ENCODE data around the gene KCNJ9.
"Not testable (repeated sequence)": the region's sequence is repeated elsewhere in the genome, so short reads cannot be mapped to it uniquely, and the experiment has no call there.

The KCNJ9 gene

GRCh38 chr1:160117709-160118183 lies 36.4 kb downstream of the KCNJ9 start:
- H3K4me1 Mint-ChIP-seq (ENCODE audit: low read depth), result no peaks in the 10 kb centered on the region
- H3K9me3 Mint-ChIP-seq (ENCODE audit: low read depth), result no peaks in the 10 kb centered on the region
- peaks cover 6% of the 10 kb centered on the region for H3K27me3 Mint-ChIP-seq
- no peaks in the 10 kb centered on the region for H3K36me3 Mint-ChIP-seq
- H3K4me3 Mint-ChIP-seq, result no peak overlapping the region
- no peak overlapping the region for H3K27ac Mint-ChIP-seq

- no peaks in the 10 kb centered on the region for H3K4me1 Mint-ChIP-seq (ENCODE audit: low read depth)
- no peaks in the 10 kb centered on the region for H3K36me3 Mint-ChIP-seq
- no peak overlapping the region for H3K27ac Mint-ChIP-seq
- peaks cover 6% of the 10 kb centered on the region for H3K27me3 Mint-ChIP-seq
- H3K4me3 Mint-ChIP-seq, result no peak overlapping the region
- no peaks in the 10 kb centered on the region for H3K9me3 Mint-ChIP-seq (ENCODE audit: low read depth)
These were observed 37.6 kb downstream of the KCNJ9 start for GRCh38 chr1:160118928-160119327.

GRCh38 chr1:160120797-160121196 lies 39.5 kb downstream of the KCNJ9 start:
- H3K27me3 Mint-ChIP-seq, result peaks cover 4% of the 10 kb centered on the region
- H3K4me3 Mint-ChIP-seq, result no peak overlapping the region
- no peaks in the 10 kb centered on the region for H3K4me1 Mint-ChIP-seq (ENCODE audit: low read depth)
- H3K27ac Mint-ChIP-seq, result no peak overlapping the region
- H3K36me3 Mint-ChIP-seq, result no peaks in the 10 kb centered on the region
- no peaks in the 10 kb centered on the region for H3K9me3 Mint-ChIP-seq (ENCODE audit: low read depth)

- Mint-ChIP-seq H3K4me3 (no peak overlapping the region), H3K27me3 (peaks cover 4% of the 10 kb centered on the region), H3K4me1 (ENCODE audit: low read depth) (no peaks in the 10 kb centered on the region), H3K27ac (no peak overlapping the region), H3K9me3 (ENCODE audit: low read depth) (no peaks in the 10 kb centered on the region), H3K36me3 (no peaks in the 10 kb centered on the region)
These were observed 40.0 kb downstream of the KCNJ9 start for GRCh38 chr1:160121388-160121787.

- Mint-ChIP-seq H3K4me3 (no peak overlapping the region), H3K36me3 (no peaks in the 10 kb centered on the region), H3K27me3 (peaks cover 4% of the 10 kb centered on the region), H3K4me1 (ENCODE audit: low read depth) (no peaks in the 10 kb centered on the region), H3K9me3 (ENCODE audit: low read depth) (no peaks in the 10 kb centered on the region), H3K27ac (no peak overlapping the region)
These were observed 41.7 kb downstream of the KCNJ9 start for GRCh38 chr1:160122978-160123495.

GRCh38 chr1:160123726-160124125 lies 42.4 kb downstream of the KCNJ9 start:
- Mint-ChIP-seq H3K4me1 (ENCODE audit: low read depth) (no peaks in the 10 kb centered on the region), H3K4me3 (no peak overlapping the region), H3K36me3 (no peaks in the 10 kb centered on the region), H3K27ac (no peak overlapping the region), H3K27me3 (no peaks in the 10 kb centered on the region), H3K9me3 (ENCODE audit: low read depth) (no peaks in the 10 kb centered on the region)

- H3K27me3 Mint-ChIP-seq, result peaks cover 1% of the 10 kb centered on the region
- no peaks in the 10 kb centered on the region for H3K9me3 Mint-ChIP-seq (ENCODE audit: low read depth)
- H3K4me1 Mint-ChIP-seq (ENCODE audit: low read depth), result no peaks in the 10 kb centered on the region
- no peak overlapping the region for H3K27ac Mint-ChIP-seq
- no peaks in the 10 kb centered on the region for H3K36me3 Mint-ChIP-seq
- no peak overlapping the region for H3K4me3 Mint-ChIP-seq
These were observed 43.6 kb downstream of the KCNJ9 start for GRCh38 chr1:160124705-160125478.

- Mint-ChIP-seq H3K4me3 (no peak overlapping the region), H3K9me3 (ENCODE audit: low read depth) (no peaks in the 10 kb centered on the region), H3K27ac (no peak overlapping the region), H3K27me3 (peaks cover 1% of the 10 kb centered on the region), H3K36me3 (no peaks in the 10 kb centered on the region), H3K4me1 (ENCODE audit: low read depth) (no peaks in the 10 kb centered on the region)
These were observed 44.4 kb downstream of the KCNJ9 start for GRCh38 chr1:160125746-160126145.

- H3K4me1 Mint-ChIP-seq (ENCODE audit: low read depth); H3K27ac Mint-ChIP-seq; H3K36me3 Mint-ChIP-seq; H3K9me3 Mint-ChIP-seq (ENCODE audit: low read depth); H3K27me3 Mint-ChIP-seq; H3K4me3 Mint-ChIP-seq: not testable (repeated sequence)
These were observed 45.0 kb downstream of the KCNJ9 start for GRCh38 chr1:160126342-160126741.

- Mint-ChIP-seq H3K36me3 (no peaks in the 10 kb centered on the region), H3K9me3 (ENCODE audit: low read depth) (no peaks in the 10 kb centered on the region), H3K4me1 (ENCODE audit: low read depth) (no peaks in the 10 kb centered on the region), H3K4me3 (no peak overlapping the region), H3K27ac (no peak overlapping the region), H3K27me3 (peaks cover 1% of the 10 kb centered on the region)
These were observed 46.0 kb downstream of the KCNJ9 start for GRCh38 chr1:160127381-160127780.

GRCh38 chr1:160127865-160128523 lies 46.7 kb downstream of the KCNJ9 start:
- peaks cover 1% of the 10 kb centered on the region for H3K27me3 Mint-ChIP-seq
- no peaks in the 10 kb centered on the region for H3K9me3 Mint-ChIP-seq (ENCODE audit: low read depth)
- H3K36me3 Mint-ChIP-seq, result no peaks in the 10 kb centered on the region
- no peaks in the 10 kb centered on the region for H3K4me1 Mint-ChIP-seq (ENCODE audit: low read depth)
- H3K27ac Mint-ChIP-seq, result no peak overlapping the region
- H3K4me3 Mint-ChIP-seq, result no peak overlapping the region

GRCh38 chr1:160128636-160129035 lies 47.3 kb downstream of the KCNJ9 start:
- no peaks in the 10 kb centered on the region for H3K4me1 Mint-ChIP-seq (ENCODE audit: low read depth)
- no peaks in the 10 kb centered on the region for H3K36me3 Mint-ChIP-seq
- no peak overlapping the region for H3K4me3 Mint-ChIP-seq
- H3K9me3 Mint-ChIP-seq (ENCODE audit: low read depth), result no peaks in the 10 kb centered on the region
- no peak overlapping the region for H3K27ac Mint-ChIP-seq
- H3K27me3 Mint-ChIP-seq, result peaks cover 1% of the 10 kb centered on the region

GRCh38 chr1:160129046-160129445 lies 47.7 kb downstream of the KCNJ9 start:
- no peaks in the 10 kb centered on the region for H3K9me3 Mint-ChIP-seq (ENCODE audit: low read depth)
- no peak overlapping the region for H3K27ac Mint-ChIP-seq
- H3K36me3 Mint-ChIP-seq, result no peaks in the 10 kb centered on the region
- H3K4me3 Mint-ChIP-seq, result no peak overlapping the region
- no peaks in the 10 kb centered on the region for H3K4me1 Mint-ChIP-seq (ENCODE audit: low read depth)
- peaks cover 1% of the 10 kb centered on the region for H3K27me3 Mint-ChIP-seq

- Mint-ChIP-seq H3K27ac (no peak overlapping the region), H3K4me3 (no peak overlapping the region)
These were observed 48.2 kb downstream of the KCNJ9 start for GRCh38 chr1:160129558-160129957.

GRCh38 chr1:160129966-160130365 lies 48.6 kb downstream of the KCNJ9 start:
- Mint-ChIP-seq H3K27me3 (peaks cover 1% of the 10 kb centered on the region), H3K4me3 (no peak overlapping the region), H3K9me3 (ENCODE audit: low read depth) (no peaks in the 10 kb centered on the region), H3K4me1 (ENCODE audit: low read depth) (no peaks in the 10 kb centered on the region), H3K27ac (no peak overlapping the region), H3K36me3 (no peaks in the 10 kb centered on the region)

More at GRCh38 chr1:160129558-160129957, 48.2 kb downstream of the KCNJ9 start:
- Mint-ChIP-seq H3K4me1 (ENCODE audit: low read depth) (no peaks in the 10 kb centered on the region), H3K9me3 (ENCODE audit: low read depth) (no peaks in the 10 kb centered on the region), H3K36me3 (no peaks in the 10 kb centered on the region), H3K27me3 (peaks cover 1% of the 10 kb centered on the region)

Data from activated naive CD8-positive, alpha-beta T cell (primary cell).